Small intestine (tissue), 7 donors: Measurements from ENCODE around the gene VWA8. TPM values are rescaled to one million over a fixed set of nuclear protein-coding genes. Genes with fewer than 3 reads are reported as not detected.
A peak's percentile ranks its signal among the peaks of the same experiment; 100 is the strongest.
"Not testable (repeated sequence)": the region's sequence is repeated elsewhere in the genome, so short reads cannot be mapped to it uniquely, and the experiment has no call there.

Experiments used
- DNase-seq, 2 donors: peaks; one replicate each; pipeline versions ENCODE4 v3.0.0 to v3.0.0-alpha.2; 2013
- FAIRE-seq: peaks from 2 replicates; lab custom pipeline; 2012; peaks lifted over from hg19 to GRCh38; lab: Jason Lieb, UNC
- H3K27ac ChIP-seq, 3 donors: one replicate each; pipeline ENCODE4 v1.5.1; 2013; ENCODE audit warnings: low read length in 2 of 3, mild to moderate bottlenecking in 2 of 3, control low read depth in 1 of 3, inconsistent platforms in 1 of 3, low read depth in 1 of 3, moderate library complexity in 1 of 3
- H3K27me3 ChIP-seq, 3 donors: one replicate each; pipeline ENCODE4 v1.6.1; 2013; ENCODE audit warnings: low read length in 3 of 3, inconsistent platforms in 1 of 3; ENCODE audit not compliant: control insufficient read depth in 3 of 3, insufficient read depth in 3 of 3
- H3K36me3 ChIP-seq, 3 donors: one replicate each; pipeline ENCODE4 v1.6.1; 2013; ENCODE audit warnings: low read length in 3 of 3, inconsistent platforms in 1 of 3, low read depth in 1 of 3, mild to moderate bottlenecking in 1 of 3, moderate library complexity in 1 of 3; ENCODE audit not compliant: control insufficient read depth in 3 of 3, insufficient read depth in 2 of 3
- H3K4me1 ChIP-seq, 3 donors: one replicate each; pipeline ENCODE4 v1.6.1; 2013; ENCODE audit warnings: low read length in 2 of 3, inconsistent platforms in 1 of 3, low read depth in 1 of 3, mild to moderate bottlenecking in 1 of 3, moderate library complexity in 1 of 3; ENCODE audit not compliant: control insufficient read depth in 3 of 3, insufficient read depth in 2 of 3
- H3K4me3 ChIP-seq, 3 donors: one replicate each; pipeline ENCODE4 v1.5.1; 2013; ENCODE audit warnings: low read length in 3 of 3, control low read depth in 1 of 3, inconsistent platforms in 1 of 3, low read depth in 1 of 3, mild to moderate bottlenecking in 1 of 3, moderate library complexity in 1 of 3
- H3K9me3 ChIP-seq, 2 donors: one replicate each; pipeline ENCODE4 v1.6.1; 2013; ENCODE audit warnings: low read depth in 1 of 2, low read length in 1 of 2; ENCODE audit not compliant: control insufficient read depth in 2 of 2, insufficient read depth in 1 of 2
- WGBS, 3 donors: extraction: QIAGEN DNeasy Blood & Tissue Kit; methylation state at CpG; one replicate each; pipeline ENCODE4 v1.1.7; 2013; 5-methylcytosine and 5-hydroxymethylcytosine counted together
- polyA plus RNA-seq, 4 donors: library from polyadenylated mRNA; stranded (reverse) in 3 of 4; unstranded in 1 of 4; fragments of 200-250 nt in 3 of 4; fragments of 120-200 nt in 1 of 4; gene quantifications; one replicate each; pipeline versions ENCODE4 v1.2.1 to v1.2.3, GENCODE V29; 2013
- donor health status: healthy with polysubstance abuse.
- donor health status: control.
- donor health status: control.
- donor health status: Bipolar disorder and iron deficiency.
- donor health status: healthy.

The VWA8 gene
- polyA plus RNA-seq, 4 donors, result 3.8 to 11.5 (median 6.0) TPM

DNA sequence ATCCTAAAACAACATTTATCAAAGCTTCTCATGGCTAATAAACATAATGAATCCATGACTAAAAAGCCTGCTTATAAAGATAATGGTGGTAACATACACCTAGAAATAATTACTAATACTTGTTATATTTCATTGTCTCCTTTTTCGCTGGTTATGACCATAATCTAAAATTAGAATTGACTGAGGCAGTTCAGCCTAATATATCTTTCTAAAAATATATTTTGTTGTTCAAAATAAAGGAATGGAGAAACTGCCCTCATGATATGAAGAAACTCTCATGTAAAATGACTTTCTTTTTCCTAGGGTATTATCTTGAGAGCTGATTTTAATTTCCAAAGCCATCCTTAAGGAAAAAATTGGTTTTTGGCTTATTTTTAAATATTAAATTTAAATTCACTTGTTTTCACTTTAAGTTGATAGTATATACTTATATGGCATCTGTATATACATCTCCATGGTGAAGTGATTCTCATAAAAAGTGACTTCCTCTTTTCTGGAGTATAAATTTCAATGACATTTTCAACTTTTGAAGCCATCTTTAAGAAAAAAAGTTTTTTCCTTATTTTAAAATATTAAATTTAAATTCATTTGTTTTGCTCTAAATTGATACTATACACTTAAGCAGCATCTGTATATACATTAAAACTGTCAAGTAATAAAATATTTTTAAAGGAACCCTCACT, 204.6 kb downstream of the VWA8 start:
- DNase-seq, result no peak
- Histone ChIP-seq H3K36me3 (peaks cover 0 to 2% (median 0%) of the 10 kb centered on the region in 3 donors), H3K4me3 (no peak overlapping the region), H3K27ac (no peak overlapping the region), H3K4me1 (no peaks in the 10 kb centered on the region), H3K9me3 (no peaks in the 10 kb centered on the region), H3K27me3 (no peaks in the 10 kb centered on the region)
- peak; percentile 53 for FAIRE-seq
- WGBS, 3 donors, result 92 to 97% (median 93%) methylated on average over 1 of the region's 1 CpG

DNA sequence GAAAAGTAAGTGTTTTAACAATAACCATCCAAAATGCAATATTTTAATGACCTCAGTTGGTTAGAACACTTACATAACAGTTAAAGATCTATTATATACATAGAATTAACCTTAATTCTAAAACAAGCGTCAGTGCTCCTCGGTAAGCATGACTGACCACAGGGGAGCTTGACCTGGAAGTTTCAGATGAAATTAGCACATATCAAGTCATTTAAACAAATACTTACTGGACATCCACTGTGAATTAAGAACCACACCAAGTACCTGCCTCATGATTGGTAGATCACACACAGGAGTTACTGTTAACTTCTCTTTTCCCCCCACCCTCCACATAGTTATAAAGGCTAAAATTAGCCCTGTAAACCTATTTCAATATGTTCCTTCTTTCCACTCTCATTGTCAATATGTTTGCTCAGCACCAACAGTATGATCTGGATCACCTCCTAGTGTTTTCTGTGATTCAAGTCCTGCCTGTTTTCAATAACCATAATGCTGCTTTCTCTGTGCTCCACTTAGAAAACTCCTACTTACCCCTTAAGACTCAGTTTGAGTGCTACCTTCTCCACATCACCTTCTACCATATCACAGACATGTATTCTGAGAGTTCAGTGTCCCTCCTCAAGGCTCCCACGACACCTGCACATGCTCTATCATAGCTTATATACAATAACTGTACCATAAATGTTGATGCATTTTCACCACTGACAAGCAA, 209.0 kb downstream of the VWA8 start:
- Histone ChIP-seq H3K27me3 (no peaks in the 10 kb centered on the region), H3K4me1 (no peaks in the 10 kb centered on the region), H3K9me3 (no peaks in the 10 kb centered on the region), H3K4me3 (no peak overlapping the region), H3K27ac (no peak overlapping the region), H3K36me3 (peaks cover 0 to 7% (median 2%) of the 10 kb centered on the region in 3 donors)
- WGBS, 3 donors, result 73 to 87% (median 83%) methylated on average over 3 of the region's 3 CpGs
- FAIRE-seq (no peak), DNase-seq (no peak)

DNA sequence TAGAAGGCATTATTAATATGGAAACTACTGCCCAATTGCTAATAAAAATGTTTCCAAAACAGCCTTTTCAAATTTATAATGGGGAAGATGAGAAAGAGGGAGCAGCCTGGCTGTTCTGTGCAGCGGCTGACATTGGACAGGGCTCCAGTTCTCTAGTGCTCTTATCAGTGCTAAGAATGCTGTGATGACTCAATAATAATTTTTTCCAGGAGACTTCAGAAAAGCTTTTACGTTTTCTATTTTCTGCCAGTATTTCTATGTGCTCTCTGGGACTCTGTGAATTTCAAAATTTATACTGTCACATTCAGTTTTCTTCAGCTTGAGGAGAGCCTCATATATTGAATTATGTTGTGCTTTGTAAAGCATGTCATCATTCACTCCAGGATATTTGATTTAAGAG, 209.6 kb downstream of the VWA8 start:
- Histone ChIP-seq H3K9me3 (no peaks in the 10 kb centered on the region), H3K27ac (no peak overlapping the region), H3K27me3 (no peaks in the 10 kb centered on the region), H3K4me3 (no peak overlapping the region), H3K4me1 (no peaks in the 10 kb centered on the region), H3K36me3 (peaks cover 0 to 7% (median 2%) of the 10 kb centered on the region in 3 donors)
- DNase-seq, result no peak
- 76 to 94% (median 88%) methylated on average over 2 of the region's 2 CpGs for WGBS, 3 donors
- FAIRE-seq, result no peak

DNA sequence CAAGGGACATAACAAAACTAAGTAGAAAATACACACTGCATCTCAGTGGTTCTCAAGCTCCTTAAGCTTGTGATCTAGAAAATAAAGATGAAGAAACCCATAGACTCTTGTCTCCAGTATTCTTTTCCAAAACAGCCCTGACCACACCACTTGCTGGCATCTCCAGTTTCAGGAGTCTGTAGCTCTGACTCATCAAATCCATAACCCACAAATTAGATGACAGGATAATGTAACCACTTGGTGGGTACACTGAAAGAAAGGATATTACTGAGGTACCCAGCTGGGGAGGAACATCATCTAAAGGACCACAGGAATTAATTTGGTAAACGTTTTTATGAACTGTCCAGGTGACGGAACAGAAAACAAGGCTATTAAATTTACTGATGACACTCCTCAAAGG, 214.7 kb downstream of the VWA8 start:
- H3K4me3 ChIP-seq, result no peak overlapping the region
- H3K27me3 ChIP-seq, result no peaks in the 10 kb centered on the region
- FAIRE-seq, result no peak
- 87 to 92% (median 90%) methylated on average over 2 of the region's 2 CpGs for WGBS, 3 donors
- H3K27ac ChIP-seq, result no peak overlapping the region
- DNase-seq, result no peak
- no peaks in the 10 kb centered on the region for H3K9me3 ChIP-seq
- no peaks in the 10 kb centered on the region for H3K4me1 ChIP-seq
- peaks cover 0 to 7% (median 4%) of the 10 kb centered on the region in 3 donors for H3K36me3 ChIP-seq

DNA sequence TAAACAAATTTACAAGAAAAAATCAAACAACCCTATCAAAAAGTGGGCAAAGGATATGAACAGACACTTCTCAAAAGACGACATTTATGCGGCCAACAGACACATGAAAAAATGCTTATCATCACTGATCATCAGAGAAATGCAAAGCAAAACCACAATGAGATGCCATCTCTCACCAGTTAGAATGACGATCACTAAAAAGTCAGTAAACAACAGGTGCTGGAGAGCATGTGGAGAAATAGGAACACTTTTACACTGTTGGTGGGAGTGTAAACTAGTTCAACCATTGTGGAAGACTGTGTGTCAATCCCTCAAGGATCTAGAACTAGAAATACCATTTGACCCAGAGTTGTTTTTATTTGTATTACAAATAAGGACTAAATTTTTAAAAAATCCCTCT, 215.4 kb downstream of the VWA8 start:
- WGBS, 3 donors, result 88 to 97% (median 92%) methylated on average over 3 of the region's 3 CpGs
- DNase-seq, FAIRE-seq: not testable (repeated sequence)

DNA sequence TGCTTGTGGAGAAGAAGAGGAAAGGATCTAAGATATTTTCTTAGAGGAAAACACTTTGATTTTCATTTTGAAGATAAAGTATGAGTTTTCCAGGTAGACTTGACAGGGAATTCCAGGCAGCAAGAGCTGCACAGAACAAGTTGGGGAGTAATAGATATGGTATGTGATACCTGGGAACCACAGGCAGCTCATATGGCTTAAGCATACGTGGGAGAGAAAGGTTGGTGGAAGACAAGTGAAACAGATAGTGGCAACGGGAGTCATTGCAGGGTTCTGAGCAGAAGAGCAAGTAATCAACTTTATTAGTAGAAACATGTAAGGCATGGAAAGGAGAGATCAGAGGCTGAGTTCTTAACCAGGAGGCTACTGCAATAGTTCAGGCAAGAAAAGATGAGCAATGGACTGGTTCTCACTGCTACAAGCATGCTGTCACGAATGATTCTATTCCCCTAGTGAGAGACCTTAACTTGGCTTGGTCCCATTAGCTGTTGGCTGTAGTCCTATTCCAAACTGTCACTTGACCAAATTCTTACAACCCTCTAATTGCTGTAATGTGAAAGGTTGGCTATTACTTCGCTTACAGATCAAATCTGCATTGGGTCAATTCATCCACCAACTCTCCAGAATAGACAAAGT, 217.9 kb downstream of the VWA8 start:
- Histone ChIP-seq H3K27me3 (no peaks in the 10 kb centered on the region), H3K4me3 (no peak overlapping the region), H3K36me3 (peaks cover 0 to 6% (median 0%) of the 10 kb centered on the region in 3 donors), H3K9me3 (no peaks in the 10 kb centered on the region), H3K4me1 (no peaks in the 10 kb centered on the region), H3K27ac (no peak overlapping the region)
- whole genome bisulfite sequencing, 3 donors, result 88 to 92% (median 89%) methylated on average over 4 of the region's 4 CpGs
- FAIRE-seq (no peak), DNase-seq (no peak)

More for the DNA sequence above, 215.4 kb downstream of the VWA8 start:
- not testable (repeated sequence) for H3K9me3 ChIP-seq, H3K27me3 ChIP-seq, H3K4me1 ChIP-seq, H3K36me3 ChIP-seq, H3K27ac ChIP-seq, H3K4me3 ChIP-seq

DNA sequence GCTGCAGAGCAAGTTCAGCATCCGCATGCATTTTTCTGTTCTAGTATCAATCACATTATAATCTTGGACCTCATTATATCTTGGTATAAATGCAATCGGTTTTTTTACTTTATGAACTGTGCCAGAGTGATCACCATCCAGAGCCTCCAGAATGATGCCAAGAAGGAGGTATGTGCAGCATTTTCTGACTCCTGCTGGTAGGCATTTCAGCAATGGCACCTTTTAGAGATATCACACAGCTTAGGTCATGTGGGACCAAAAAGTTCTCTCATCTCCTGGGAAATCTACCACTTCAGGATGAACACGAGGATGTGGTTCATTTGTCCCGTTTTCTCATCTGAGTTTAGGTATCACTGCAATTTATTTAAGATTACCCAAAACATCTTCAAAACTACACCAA, 220.4 kb downstream of the VWA8 start:
- H3K9me3 ChIP-seq, result peaks cover 0 to 2% of the 10 kb centered on the region in 2 donors

DNA sequence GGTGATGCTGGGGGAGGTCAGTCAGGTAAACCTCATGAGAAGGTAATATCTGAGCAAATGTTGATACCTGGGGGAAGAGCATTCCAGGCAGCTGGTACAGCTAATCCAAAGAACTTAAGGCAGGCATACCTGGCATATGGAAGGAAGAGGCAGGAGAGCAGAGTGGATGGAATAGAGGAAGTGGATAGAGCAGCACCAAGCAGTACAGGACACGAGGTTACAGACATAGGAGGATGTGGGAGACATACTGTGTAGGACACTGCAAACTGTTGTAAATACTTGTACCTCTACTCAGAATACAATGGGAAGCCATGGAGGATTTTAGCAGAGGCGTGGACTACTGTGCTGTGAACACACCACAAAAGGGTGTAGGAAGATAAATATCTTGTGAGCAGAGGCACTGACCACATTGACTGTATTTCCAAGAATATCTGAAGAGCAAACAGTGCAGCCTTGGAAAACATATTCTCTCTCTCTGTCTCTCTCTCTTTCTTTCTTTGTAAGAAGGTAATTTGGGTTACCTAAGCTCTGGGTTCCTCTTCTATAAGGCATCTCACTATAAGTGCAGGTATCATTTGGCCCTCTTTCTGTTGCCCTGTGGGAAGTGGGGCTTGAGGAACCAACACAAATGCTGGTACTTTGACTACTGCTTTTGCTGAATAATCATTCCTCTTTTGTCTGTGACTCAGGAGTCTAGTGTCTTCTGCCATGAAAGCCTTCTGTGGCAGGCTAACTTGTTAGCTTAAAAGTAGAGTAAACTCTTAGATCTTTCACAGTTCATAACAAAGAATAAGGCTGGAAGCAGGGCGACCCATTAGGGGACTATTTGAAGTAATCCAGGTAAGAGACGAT, 238.0 kb downstream of the VWA8 start:
- Histone ChIP-seq H3K27me3 (no peaks in the 10 kb centered on the region), H3K4me3 (no peak overlapping the region), H3K9me3 (no peaks in the 10 kb centered on the region), H3K27ac (no peak overlapping the region), H3K36me3 (peaks cover 2 to 7% (median 5%) of the 10 kb centered on the region in 3 donors), H3K4me1 (no peaks in the 10 kb centered on the region)
- FAIRE-seq (no peak), DNase-seq (no peak)
- 92 to 98% (median 93%) methylated on average over 4 of the region's 4 CpGs for WGBS, 3 donors

More for the DNA sequence above, 220.4 kb downstream of the VWA8 start:
- FAIRE-seq (no peak), DNase-seq (no peak)
- 89 to 94% (median 93%) methylated on average over 4 of the region's 4 CpGs for WGBS, 3 donors
- Histone ChIP-seq H3K27ac (no peak overlapping the region), H3K27me3 (no peaks in the 10 kb centered on the region), H3K4me3 (no peak overlapping the region), H3K4me1 (no peaks in the 10 kb centered on the region), H3K36me3 (peaks cover 0 to 6% (median 2%) of the 10 kb centered on the region in 3 donors)
